Measurements from ENCODE around the gene PEPD.

Gene PEPD

DNA sequence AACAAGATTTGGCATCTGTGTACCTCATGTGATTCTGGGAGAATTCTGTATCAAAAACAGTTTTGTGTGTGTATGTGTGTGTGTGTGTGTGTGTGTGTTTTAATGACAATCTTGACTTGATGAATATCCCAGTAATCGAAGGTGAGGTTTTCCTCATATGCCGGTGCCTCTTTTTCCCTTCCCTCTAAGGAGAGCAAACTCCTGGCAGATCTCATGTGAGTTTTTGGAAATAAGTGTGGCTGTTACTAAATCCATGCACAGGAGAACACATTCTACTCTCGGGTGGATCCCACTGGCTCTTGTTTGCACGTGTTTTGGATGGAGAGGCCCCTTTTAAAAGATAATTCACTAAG is 177.0 kb downstream of the PEPD start:
- DNase-seq, result no peak

DNA sequence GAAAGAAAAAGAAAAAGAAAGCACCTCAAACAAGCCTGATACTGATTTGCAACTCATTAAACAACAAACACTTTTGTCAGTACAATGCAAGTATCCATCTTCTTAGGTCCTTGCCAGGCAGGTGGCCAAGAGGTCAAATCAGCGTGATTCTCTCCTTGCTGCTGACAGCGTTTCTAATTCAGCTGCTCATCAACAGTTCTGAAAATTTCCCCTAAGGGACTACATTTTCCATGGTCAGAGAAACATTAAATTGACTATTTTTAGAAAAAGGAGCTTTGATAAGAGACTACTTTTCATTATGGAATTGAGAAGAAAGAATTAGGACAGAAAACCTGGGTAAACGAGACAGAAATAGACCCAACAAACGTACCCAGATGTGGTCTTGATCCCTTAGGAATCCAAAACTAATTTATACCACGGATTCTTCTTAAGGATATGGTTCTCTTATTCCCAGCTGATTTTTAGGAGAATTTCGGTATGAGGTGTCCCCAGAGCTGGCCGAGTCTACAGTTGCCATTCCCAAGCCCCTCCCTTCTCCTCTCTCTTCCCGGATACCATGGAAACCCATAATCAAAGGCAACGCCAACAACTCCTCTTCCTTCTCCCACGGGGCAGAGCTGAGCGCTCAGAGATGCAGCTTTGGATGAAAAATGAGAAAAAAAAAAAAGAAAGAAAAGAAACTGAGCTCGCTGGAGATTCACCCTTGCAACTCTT is 177.6 kb downstream of the PEPD start:
- DNase-seq, result no peak

DNA sequence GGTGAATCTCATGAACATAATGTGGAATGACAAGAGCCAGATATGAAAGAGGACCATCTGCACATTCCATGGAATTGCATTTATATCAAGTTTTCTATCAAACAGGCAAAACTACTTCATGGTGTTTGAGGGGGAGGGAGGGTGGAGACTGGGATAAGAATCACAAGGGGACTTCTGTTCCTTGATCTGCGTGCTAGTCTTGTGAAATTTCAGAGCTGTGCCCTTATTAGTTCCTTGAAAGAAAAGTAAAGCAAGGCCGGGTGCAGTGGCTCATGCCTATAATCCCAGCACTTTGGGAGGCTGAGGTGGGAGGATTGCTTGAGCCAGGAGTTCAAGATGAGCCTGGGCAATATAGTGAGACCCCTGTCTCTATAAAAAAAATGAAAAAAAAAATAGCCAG is 178.3 kb downstream of the PEPD start:
- DNase-seq, result no peak

DNA sequence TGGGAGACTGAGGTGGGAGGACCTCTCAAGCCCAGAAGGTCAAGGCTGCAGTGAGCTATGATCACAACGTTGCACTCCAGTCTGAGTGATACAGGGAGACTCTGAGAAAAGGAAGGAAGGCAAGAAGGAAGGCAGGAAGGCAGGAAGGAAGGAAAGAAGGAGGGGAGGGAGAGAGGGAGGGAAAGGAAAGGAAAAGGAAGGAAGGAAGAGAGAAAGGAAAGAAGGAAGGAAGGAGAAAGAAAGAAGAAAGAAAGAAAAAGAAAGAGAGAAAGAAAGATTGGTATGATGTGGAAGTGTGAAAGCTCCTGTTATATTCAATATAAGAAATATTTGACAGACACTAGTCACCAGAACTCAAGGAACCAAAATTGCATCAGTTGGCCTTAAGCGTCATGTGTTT is 180.6 kb downstream of the PEPD start:
- DNase-seq, result no peak

DNA sequence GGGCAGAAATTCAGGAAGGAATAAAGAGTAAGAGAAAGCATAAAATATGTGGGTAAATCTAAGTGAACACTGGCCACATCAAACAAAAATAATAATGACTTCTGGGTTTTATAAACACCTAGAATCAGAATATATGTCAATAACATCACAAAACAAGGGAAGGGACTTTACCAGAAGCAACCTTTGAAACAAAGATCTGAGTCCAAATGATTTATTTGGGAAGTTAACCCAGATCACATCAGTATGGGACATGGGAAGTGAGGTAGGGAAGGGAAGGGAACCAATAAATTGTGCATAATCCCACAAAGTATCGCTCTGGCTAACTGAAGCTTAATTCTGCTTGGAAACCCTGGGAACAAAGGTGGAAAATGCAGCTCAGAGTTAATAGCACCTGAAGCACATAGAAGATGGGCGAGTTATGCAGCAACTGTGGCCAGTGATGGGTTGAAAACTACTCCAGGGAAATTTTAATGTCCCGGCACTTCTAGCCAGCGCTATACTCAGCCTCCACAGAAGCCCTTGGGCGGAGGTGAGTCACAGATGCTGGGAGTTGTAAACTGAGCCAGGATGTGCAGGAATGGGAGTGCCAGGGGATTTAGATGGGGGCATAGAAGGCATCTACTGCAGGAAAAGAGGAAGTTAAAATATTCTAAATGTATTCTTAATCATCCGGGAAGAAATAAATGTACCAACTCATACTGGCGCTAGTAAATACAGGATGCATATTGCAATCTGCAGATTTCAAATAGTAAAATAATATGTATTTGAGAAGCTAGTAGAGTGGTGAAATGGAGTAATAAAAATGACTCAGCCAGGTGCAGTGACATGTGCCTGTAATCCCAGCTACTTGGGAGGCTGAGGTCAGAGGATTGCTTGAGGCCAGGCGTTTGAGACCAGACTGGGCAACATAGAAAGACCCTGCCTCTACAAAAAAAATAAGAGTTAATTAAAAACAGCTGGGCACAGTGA is 182.3 kb downstream of the PEPD start:
- no peak for DNase-seq
